ENCODE results near the gene DACT3. TPM values are rescaled to one million over a fixed set of nuclear protein-coding genes. Genes with fewer than 3 reads are reported as not detected.
A peak's percentile ranks its signal among the peaks of the same experiment; 100 is the strongest.

Gene DACT3
- total and polyA plus RNA-seq, 2 donors (not counting 1 experiment from before 2014, with no cell fraction given): 5.6 to 11.5 TPM

DNA sequence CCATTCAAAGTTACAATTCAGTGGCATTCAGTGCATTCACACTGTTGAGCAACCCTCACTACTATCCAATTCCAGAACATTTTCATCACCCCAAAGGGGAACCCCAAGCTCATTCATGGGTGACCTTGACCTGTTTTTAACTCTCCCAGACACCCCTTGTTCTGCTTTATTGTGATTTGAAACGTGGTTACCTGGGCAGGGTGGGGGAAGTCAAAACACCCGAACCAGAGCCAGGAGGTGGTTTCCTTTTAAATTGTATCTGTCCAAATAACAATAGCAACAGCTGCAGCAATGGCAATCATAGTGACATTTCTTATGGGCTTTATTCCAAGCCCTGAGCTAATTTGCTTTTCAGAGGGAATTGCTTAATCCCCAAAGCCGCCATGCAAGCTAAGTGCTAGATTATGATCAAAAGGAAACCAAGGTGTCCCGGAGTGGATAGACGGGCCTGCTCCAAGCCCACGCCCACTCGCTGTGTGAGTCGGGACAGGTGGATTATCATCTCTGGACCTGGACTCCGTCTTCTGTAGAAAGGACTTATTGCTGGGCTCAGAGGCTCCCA is 42.2 kb downstream of the DACT3 start:
- Histone ChIP-seq H3K9me3 (ENCODE audit: control insufficient read depth, insufficient read depth, low read depth, low read length) (no peaks in the 10 kb centered on the region), H3K9ac (ENCODE audit: insufficient read depth, low read length) (no peak overlapping the region), H3K27me3 (ENCODE audit: control insufficient read depth, insufficient read depth, low read length) (no peaks in the 10 kb centered on the region), H3K4me1 (ENCODE audit: control insufficient read depth, extremely low read depth, insufficient read depth, low read length) (peaks cover 36% of the 10 kb centered on the region), H2AFZ (ENCODE audit: low read length) (no peak overlapping the region), H3K4me2 (ENCODE audit: extremely low read depth, insufficient read depth, low read length) (no peak overlapping the region), H3K4me3 (replicated peaks in 1 of 4; ENCODE audit: control extremely low read depth in 1 of 4, insufficient read depth in 1 of 4, low read depth in 3 of 4, low read length in 4 of 4) (no peak overlapping the region), H3K27ac (ENCODE audit: insufficient read depth, low read length) (no peak overlapping the region), H3K79me2 (ENCODE audit: control insufficient read depth, insufficient read depth, low read length) (peaks cover 25% of the 10 kb centered on the region), H4K20me1 (ENCODE audit: control insufficient read depth, extremely low read depth, insufficient read depth, low read length) (no peaks in the 10 kb centered on the region), H3K36me3 (ENCODE audit: control insufficient read depth, insufficient read depth, low read length) (peaks cover 3% of the 10 kb centered on the region)
- TF ChIP-seq, protein P1, sequence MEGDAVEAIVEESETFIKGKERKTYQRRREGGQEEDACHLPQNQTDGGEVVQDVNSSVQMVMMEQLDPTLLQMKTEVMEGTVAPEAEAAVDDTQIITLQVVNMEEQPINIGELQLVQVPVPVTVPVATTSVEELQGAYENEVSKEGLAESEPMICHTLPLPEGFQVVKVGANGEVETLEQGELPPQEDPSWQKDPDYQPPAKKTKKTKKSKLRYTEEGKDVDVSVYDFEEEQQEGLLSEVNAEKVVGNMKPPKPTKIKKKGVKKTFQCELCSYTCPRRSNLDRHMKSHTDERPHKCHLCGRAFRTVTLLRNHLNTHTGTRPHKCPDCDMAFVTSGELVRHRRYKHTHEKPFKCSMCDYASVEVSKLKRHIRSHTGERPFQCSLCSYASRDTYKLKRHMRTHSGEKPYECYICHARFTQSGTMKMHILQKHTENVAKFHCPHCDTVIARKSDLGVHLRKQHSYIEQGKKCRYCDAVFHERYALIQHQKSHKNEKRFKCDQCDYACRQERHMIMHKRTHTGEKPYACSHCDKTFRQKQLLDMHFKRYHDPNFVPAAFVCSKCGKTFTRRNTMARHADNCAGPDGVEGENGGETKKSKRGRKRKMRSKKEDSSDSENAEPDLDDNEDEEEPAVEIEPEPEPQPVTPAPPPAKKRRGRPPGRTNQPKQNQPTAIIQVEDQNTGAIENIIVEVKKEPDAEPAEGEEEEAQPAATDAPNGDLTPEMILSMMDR (conservative IDR thresholded peaks at IDR 0.05 in 1 of 2, IDR thresholded peaks at IDR 0.05 in 1 of 2; ENCODE audit: low read depth in 1 of 2, low read length in 2 of 2): no peak
- no peak for TF ChIP-seq EZH2 (IDR thresholded peaks at IDR 0.05; ENCODE audit: low read length, missing control alignments)
- peak in 1 of 2 donors; percentile 76 for DNase-seq (ENCODE audit: low read depth in 2 of 2)

DNA sequence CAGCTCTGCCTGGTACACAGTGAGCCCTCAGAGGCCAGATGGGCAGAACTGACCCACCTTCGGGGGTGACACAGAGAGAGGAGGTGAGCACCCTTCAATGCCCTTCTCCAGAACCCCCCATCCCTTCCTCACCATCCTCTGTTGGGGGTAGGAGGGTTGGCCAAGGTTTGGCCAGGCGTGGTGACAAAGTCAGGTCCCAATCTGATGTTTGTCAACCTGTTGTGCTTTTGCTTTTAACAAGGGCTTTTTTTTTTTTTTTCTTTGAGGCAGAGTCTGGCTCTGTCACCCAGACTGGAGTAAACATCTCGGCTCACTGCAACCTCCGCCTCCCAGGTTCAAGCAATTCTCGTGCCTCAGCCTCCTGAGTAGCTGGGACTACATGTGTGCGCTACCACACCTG is 43.4 kb downstream of the DACT3 start:
- Histone ChIP-seq H4K20me1 (ENCODE audit: control insufficient read depth, extremely low read depth, insufficient read depth, low read length) (no peaks in the 10 kb centered on the region), H3K9ac (ENCODE audit: insufficient read depth, low read length) (no peak overlapping the region), H3K4me2 (ENCODE audit: extremely low read depth, insufficient read depth, low read length) (no peak overlapping the region), H2AFZ (ENCODE audit: low read length) (no peak overlapping the region), H3K4me1 (ENCODE audit: control insufficient read depth, extremely low read depth, insufficient read depth, low read length) (peaks cover 36% of the 10 kb centered on the region), H3K4me3 (replicated peaks in 1 of 4; ENCODE audit: control extremely low read depth in 1 of 4, insufficient read depth in 1 of 4, low read depth in 3 of 4, low read length in 4 of 4) (no peak overlapping the region), H3K27me3 (ENCODE audit: control insufficient read depth, insufficient read depth, low read length) (no peaks in the 10 kb centered on the region), H3K36me3 (ENCODE audit: control insufficient read depth, insufficient read depth, low read length) (no peaks in the 10 kb centered on the region), H3K79me2 (ENCODE audit: control insufficient read depth, insufficient read depth, low read length) (peaks cover 15% of the 10 kb centered on the region), H3K27ac (ENCODE audit: insufficient read depth, low read length) (peak overlapping the region; percentile 30), H3K9me3 (ENCODE audit: control insufficient read depth, insufficient read depth, low read depth, low read length) (no peaks in the 10 kb centered on the region)
- DNase-seq (ENCODE audit: low read depth in 2 of 2): no peak
- TF ChIP-seq EZH2 (IDR thresholded peaks at IDR 0.05; ENCODE audit: low read length, missing control alignments): no peak
- TF ChIP-seq, protein P1 (conservative IDR thresholded peaks at IDR 0.05 in 1 of 2, IDR thresholded peaks at IDR 0.05 in 1 of 2; ENCODE audit: low read depth in 1 of 2, low read length in 2 of 2): no peak

DNA sequence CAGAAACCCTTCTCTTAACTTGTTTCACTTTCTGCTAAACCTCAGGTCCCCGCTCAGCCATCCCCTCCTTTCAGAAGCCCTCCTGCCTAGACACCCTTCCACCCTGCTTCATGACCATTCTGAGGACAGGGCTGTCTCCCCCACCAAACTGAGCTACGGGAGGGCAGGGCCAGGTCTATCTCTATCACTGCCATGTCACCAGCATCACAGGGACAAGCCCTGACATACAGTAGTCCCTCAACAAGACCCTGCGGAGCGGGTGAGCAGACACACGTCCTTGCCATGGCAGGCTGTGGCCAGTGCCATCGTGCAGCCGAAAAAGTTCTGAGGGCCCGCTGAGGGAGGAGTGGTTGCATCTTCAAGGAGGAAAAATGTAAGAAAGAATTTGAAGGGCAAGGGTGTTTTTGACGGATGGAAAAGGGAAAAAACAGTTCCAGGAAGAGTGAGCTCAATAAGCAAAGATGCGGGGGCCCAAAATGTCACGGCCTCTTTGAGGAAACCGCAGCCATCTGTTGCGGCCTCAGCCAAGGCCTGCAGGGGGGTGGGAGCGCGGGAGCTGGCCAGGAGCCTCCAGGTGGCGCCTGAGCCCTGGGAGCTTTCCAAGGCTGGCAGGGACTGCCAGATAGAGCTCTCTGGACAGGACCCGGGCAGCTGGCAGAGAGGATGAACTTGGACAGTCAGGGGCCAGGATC is 44.2 kb downstream of the DACT3 start:
- Histone ChIP-seq H3K9ac (ENCODE audit: insufficient read depth, low read length) (peak overlapping the region; percentile 16), H3K36me3 (ENCODE audit: control insufficient read depth, insufficient read depth, low read length) (no peaks in the 10 kb centered on the region), H3K4me3 (replicated peaks in 1 of 4; ENCODE audit: control extremely low read depth in 1 of 4, insufficient read depth in 1 of 4, low read depth in 3 of 4, low read length in 4 of 4) (no peak overlapping the region), H3K4me2 (ENCODE audit: extremely low read depth, insufficient read depth, low read length) (peak overlapping the region; percentile 4), H3K27me3 (ENCODE audit: control insufficient read depth, insufficient read depth, low read length) (no peaks in the 10 kb centered on the region), H3K27ac (ENCODE audit: insufficient read depth, low read length) (peak overlapping the region; percentile 66), H4K20me1 (ENCODE audit: control insufficient read depth, extremely low read depth, insufficient read depth, low read length) (no peaks in the 10 kb centered on the region), H3K9me3 (ENCODE audit: control insufficient read depth, insufficient read depth, low read depth, low read length) (no peaks in the 10 kb centered on the region), H2AFZ (ENCODE audit: low read length) (no peak overlapping the region), H3K79me2 (ENCODE audit: control insufficient read depth, insufficient read depth, low read length) (peaks cover 7% of the 10 kb centered on the region), H3K4me1 (ENCODE audit: control insufficient read depth, extremely low read depth, insufficient read depth, low read length) (peaks cover 33% of the 10 kb centered on the region)
- DNase-seq (ENCODE audit: low read depth in 2 of 2): peak; percentile 50 to 80
- no peak for TF ChIP-seq EZH2 (IDR thresholded peaks at IDR 0.05; ENCODE audit: low read length, missing control alignments)
- TF ChIP-seq, protein P1 (conservative IDR thresholded peaks at IDR 0.05 in 1 of 2, IDR thresholded peaks at IDR 0.05 in 1 of 2; ENCODE audit: low read depth in 1 of 2, low read length in 2 of 2): peak; percentile 8 to 29
